Neural cell (in vitro differentiated cells): ENCODE measurements around the gene ALDH9A1.

Experiments
- CTCF ChIP-seq: fragments of 450-650 bp; IDR thresholded peaks from 2 replicates; pipeline ENCODE4 v1.5.1; 2014; ENCODE audit warnings: antibody characterized with exemption, mild to moderate bottlenecking, moderate library complexity; ENCODE audit not compliant: poor library complexity, severe bottlenecking
- EP300 ChIP-seq: fragments of 450-650 bp; conservative IDR thresholded peaks from 2 replicates; pipeline ENCODE4 v1.6.1; 2014; ENCODE audit warnings: antibody characterized with exemption, mild to moderate bottlenecking, moderate library complexity; ENCODE audit not compliant: poor library complexity, severe bottlenecking
- EZH2 ChIP-seq: fragments of 200-600, 300-800 bp; shearing (Covaris generic), sonication (generic); IDR thresholded peaks from 2 replicates; pipeline ENCODE4 v1.6.1; 2014; ENCODE audit warnings: antibody characterized with exemption, low read length, borderline replicate concordance, mild to moderate bottlenecking; ENCODE audit not compliant: insufficient read depth, poor library complexity, severe bottlenecking
- POLR2AphosphoS5 ChIP-seq: IDR thresholded peaks from 2 replicates; pipeline ENCODE4 v1.6.1; 2012
- RAD21 ChIP-seq: fragments of 450-650 bp; conservative IDR thresholded peaks from 2 replicates; pipeline ENCODE4 v1.6.1; 2014; ENCODE audit warnings: antibody characterized with exemption, mild to moderate bottlenecking, moderate library complexity
- REST ChIP-seq: IDR thresholded peaks from 2 replicates; pipeline ENCODE4 v1.6.1; 2012; ENCODE audit warnings: borderline replicate concordance
- SMC3 ChIP-seq: fragments of 450-650 bp; conservative IDR thresholded peaks from 2 replicates; pipeline ENCODE4 v1.6.1; 2014; ENCODE audit warnings: antibody characterized with exemption, mild to moderate bottlenecking, moderate library complexity; ENCODE audit not compliant: poor library complexity
- TAF1 ChIP-seq: IDR thresholded peaks from 2 replicates; pipeline ENCODE4 v1.6.1; 2012; ENCODE audit warnings: low read depth

- TF ChIP-seq CTCF (no peak), POLR2AphosphoS5 (no peak), REST (no peak), EP300 (no peak), EZH2 (no peak), RAD21 (no peak), SMC3 (no peak), TAF1 (no peak)
These were observed 36.7 kb downstream of the ALDH9A1 start for GRCh38 chr1:165661703-165662102.
